ENCODE data around the gene POLR2J3.
"Not testable (repeated sequence)": the region's sequence is repeated elsewhere in the genome, so short reads cannot be mapped to it uniquely, and the experiment has no call there.

The POLR2J3 gene

DNA sequence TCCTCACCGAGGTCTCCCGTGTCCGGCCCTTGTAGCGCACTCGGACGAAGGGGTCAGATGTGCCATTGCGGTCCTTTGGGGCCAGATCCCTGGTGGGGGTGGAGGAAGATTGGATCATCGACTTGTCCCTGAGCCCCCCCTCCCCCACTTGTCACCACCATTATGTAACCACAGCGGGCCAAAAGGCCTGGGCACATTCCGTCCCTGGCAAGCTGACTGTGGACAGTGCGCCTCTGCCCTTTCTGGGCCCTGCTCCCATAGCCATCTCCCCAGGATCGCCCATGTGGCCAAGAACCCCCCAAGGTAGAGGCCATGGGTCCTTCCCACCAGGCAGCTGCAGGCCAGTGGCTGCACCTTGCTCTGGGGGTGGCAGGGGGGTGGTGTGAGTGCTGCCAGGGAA, 29.9 kb upstream of the POLR2J3 start:
- not testable (repeated sequence) for ATAC-seq; H3K9me3 Mint-ChIP-seq; H3K27ac Mint-ChIP-seq; DNase-seq; H3K27me3 Mint-ChIP-seq; H3K4me3 Mint-ChIP-seq; H3K4me1 Mint-ChIP-seq; H3K36me3 Mint-ChIP-seq (ENCODE audit: low read depth)

GRCh38 chr7:102599699-102600098, 27.3 kb upstream of the POLR2J3 start:
- not testable (repeated sequence) for ATAC-seq; H3K36me3 Mint-ChIP-seq (ENCODE audit: low read depth); H3K4me1 Mint-ChIP-seq; H3K27ac Mint-ChIP-seq; H3K4me3 Mint-ChIP-seq; H3K9me3 Mint-ChIP-seq; H3K27me3 Mint-ChIP-seq; DNase-seq

GRCh38 chr7:102596036-102596435, 23.7 kb upstream of the POLR2J3 start:
- not testable (repeated sequence) for H3K9me3 Mint-ChIP-seq; H3K4me3 Mint-ChIP-seq; ATAC-seq; H3K27me3 Mint-ChIP-seq; H3K36me3 Mint-ChIP-seq (ENCODE audit: low read depth); H3K27ac Mint-ChIP-seq; DNase-seq; H3K4me1 Mint-ChIP-seq

- peak; percentile 59 for ATAC-seq
- DNase-seq; H3K27ac Mint-ChIP-seq; H3K4me1 Mint-ChIP-seq; H3K4me3 Mint-ChIP-seq; H3K9me3 Mint-ChIP-seq; H3K27me3 Mint-ChIP-seq; H3K36me3 Mint-ChIP-seq (ENCODE audit: low read depth): not testable (repeated sequence)
Measured at GRCh38 chr7:102593637-102594334, 21.4 kb upstream of the POLR2J3 start.

GRCh38 chr7:102592477-102593019, 20.2 kb upstream of the POLR2J3 start:
- not testable (repeated sequence) for H3K27ac Mint-ChIP-seq; H3K36me3 Mint-ChIP-seq (ENCODE audit: low read depth); H3K4me1 Mint-ChIP-seq; H3K4me3 Mint-ChIP-seq; H3K9me3 Mint-ChIP-seq; H3K27me3 Mint-ChIP-seq
- ATAC-seq (peak; percentile 70), DNase-seq (peak; percentile 29)

GRCh38 chr7:102589857-102590256, 17.5 kb upstream of the POLR2J3 start:
- H3K9me3 Mint-ChIP-seq; H3K36me3 Mint-ChIP-seq (ENCODE audit: low read depth); H3K27me3 Mint-ChIP-seq; DNase-seq; H3K4me1 Mint-ChIP-seq; H3K4me3 Mint-ChIP-seq; H3K27ac Mint-ChIP-seq: not testable (repeated sequence)
- ATAC-seq = peak; percentile 56

- H3K4me1 Mint-ChIP-seq; DNase-seq; H3K36me3 Mint-ChIP-seq (ENCODE audit: low read depth); ATAC-seq; H3K27me3 Mint-ChIP-seq; H3K9me3 Mint-ChIP-seq; H3K4me3 Mint-ChIP-seq; H3K27ac Mint-ChIP-seq: not testable (repeated sequence)
Measured at GRCh38 chr7:102583495-102583894, 11.1 kb upstream of the POLR2J3 start.

- H3K27me3 Mint-ChIP-seq; ATAC-seq; H3K4me1 Mint-ChIP-seq; H3K36me3 Mint-ChIP-seq (ENCODE audit: low read depth); DNase-seq; H3K4me3 Mint-ChIP-seq; H3K9me3 Mint-ChIP-seq; H3K27ac Mint-ChIP-seq: not testable (repeated sequence)
Measured at GRCh38 chr7:102581722-102582121, 9.3 kb upstream of the POLR2J3 start.

- H3K27me3 Mint-ChIP-seq = not testable (repeated sequence)
Measured at GRCh38 chr7:102578486-102578885, 6.1 kb upstream of the POLR2J3 start.

DNA sequence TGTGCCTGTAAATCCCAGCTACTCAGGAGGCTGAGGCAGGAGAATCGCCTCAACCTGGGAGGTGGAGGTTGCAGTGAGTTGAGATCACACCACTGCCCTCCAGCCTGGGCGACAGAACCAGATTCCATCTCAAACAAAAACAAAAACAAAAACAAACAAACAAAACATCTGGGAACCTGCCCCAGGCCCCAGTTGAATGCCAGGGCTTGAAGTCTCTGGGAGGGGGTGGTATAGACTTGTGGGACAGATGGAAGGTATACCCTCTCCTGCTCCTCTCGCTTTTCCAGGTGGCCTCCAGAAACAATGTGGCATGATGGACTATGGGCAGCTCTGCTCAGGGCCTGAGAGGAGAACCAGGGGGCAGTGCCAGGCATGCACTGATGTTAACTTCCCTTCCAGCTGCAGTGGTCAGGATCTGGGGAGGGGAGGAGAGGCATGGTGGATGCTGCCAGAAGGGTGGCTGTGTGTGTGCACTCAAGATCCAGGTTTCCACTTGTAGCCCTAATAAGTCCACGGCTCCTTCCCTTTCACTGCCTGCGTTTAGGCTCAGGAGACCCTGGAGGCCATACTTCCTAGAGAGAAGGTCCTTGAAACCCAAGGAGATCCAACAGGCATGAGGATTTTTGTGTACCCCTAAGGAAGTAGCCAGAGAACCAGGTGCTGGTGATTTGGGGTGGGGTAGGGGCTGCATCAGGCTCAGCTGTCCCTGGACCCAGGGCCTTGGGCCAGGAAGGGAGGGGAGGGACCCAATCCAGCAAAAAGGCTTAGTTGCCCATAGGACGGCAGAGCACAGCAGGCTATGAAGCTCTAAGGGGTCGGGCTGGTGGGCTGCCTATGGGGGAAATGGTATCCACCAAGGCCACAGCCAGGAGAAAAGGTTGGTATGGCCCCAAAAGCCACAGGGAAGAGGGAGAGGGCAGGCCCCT, 5.2 kb upstream of the POLR2J3 start:
- H3K4me1 Mint-ChIP-seq; H3K27ac Mint-ChIP-seq; H3K36me3 Mint-ChIP-seq (ENCODE audit: low read depth); H3K27me3 Mint-ChIP-seq; H3K4me3 Mint-ChIP-seq; DNase-seq; H3K9me3 Mint-ChIP-seq; ATAC-seq: not testable (repeated sequence)

More at GRCh38 chr7:102578486-102578885, 6.1 kb upstream of the POLR2J3 start:
- not testable (repeated sequence) for H3K9me3 Mint-ChIP-seq; ATAC-seq; H3K36me3 Mint-ChIP-seq (ENCODE audit: low read depth); H3K4me3 Mint-ChIP-seq; DNase-seq; H3K4me1 Mint-ChIP-seq; H3K27ac Mint-ChIP-seq

DNA sequence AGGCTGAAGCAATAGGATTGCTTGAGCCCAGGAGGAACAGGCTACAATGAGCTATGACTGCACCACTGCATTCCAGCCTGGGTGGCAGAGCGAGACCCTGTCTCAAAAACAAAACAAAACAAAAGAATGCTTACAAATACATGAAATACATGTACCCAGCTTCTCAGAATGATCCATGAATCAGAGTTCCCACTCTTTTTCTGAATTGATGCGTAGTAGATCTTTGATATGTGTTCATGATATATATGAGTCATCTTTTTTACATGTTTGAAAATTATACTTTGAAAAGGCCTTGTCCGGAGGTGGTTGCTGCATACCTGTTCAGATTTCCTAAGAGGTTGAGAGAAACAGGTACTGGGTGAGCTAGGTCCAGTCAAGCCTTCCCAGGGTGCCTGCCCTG, 4.0 kb upstream of the POLR2J3 start:
- ATAC-seq; H3K4me1 Mint-ChIP-seq; H3K27me3 Mint-ChIP-seq; H3K27ac Mint-ChIP-seq; H3K4me3 Mint-ChIP-seq; H3K9me3 Mint-ChIP-seq; DNase-seq; H3K36me3 Mint-ChIP-seq (ENCODE audit: low read depth): not testable (repeated sequence)

DNA sequence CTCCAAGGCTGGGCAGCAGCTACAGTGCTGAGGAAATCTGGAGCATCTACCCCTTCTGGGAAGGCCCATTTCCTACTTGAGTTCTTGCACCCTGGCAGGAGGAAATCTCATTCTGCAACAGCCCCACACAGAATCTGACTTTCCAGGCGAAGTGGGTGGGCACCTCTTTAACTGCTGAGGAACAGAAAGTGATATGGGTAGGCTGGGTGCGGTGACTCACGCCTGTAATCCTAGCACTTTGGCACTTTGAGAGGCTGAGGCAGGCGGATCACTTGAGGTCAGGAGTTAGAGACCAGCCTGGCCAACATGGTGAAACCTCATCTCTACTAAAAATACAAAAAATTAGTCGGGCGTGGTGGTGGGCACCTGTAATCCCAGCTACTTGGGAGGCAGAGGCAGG, 2.2 kb upstream of the POLR2J3 start:
- not testable (repeated sequence) for H3K36me3 Mint-ChIP-seq (ENCODE audit: low read depth); DNase-seq; ATAC-seq; H3K4me1 Mint-ChIP-seq; H3K27me3 Mint-ChIP-seq; H3K9me3 Mint-ChIP-seq; H3K4me3 Mint-ChIP-seq; H3K27ac Mint-ChIP-seq

GRCh38 chr7:102568620-102569019, 3.8 kb downstream of the POLR2J3 start:
- H3K9me3 Mint-ChIP-seq = not testable (repeated sequence)

GRCh38 chr7:102550808-102551422, 21.5 kb downstream of the POLR2J3 start, which contains the start of gene SPDYE2:
Gene SPDYE2 (plus strand): TSS chr7:102551226. CDS start chr7:102553256, 2,030 bp downstream.
- not testable (repeated sequence) for H3K27ac Mint-ChIP-seq; H3K36me3 Mint-ChIP-seq (ENCODE audit: low read depth); ATAC-seq; H3K4me1 Mint-ChIP-seq; H3K27me3 Mint-ChIP-seq; DNase-seq; H3K9me3 Mint-ChIP-seq; H3K4me3 Mint-ChIP-seq

More at GRCh38 chr7:102568620-102569019, 3.8 kb downstream of the POLR2J3 start:
- not testable (repeated sequence) for H3K27ac Mint-ChIP-seq; H3K27me3 Mint-ChIP-seq; H3K36me3 Mint-ChIP-seq (ENCODE audit: low read depth); ATAC-seq; H3K4me1 Mint-ChIP-seq; DNase-seq; H3K4me3 Mint-ChIP-seq
